Type B pancreatic cell (in vitro differentiated cells): ENCODE results near the gene P4HTM. TPM values are rescaled to one million over a fixed set of nuclear protein-coding genes. Genes with fewer than 3 reads are reported as not detected.

Experiments
- DNase-seq: peaks from one replicate; pipeline ENCODE4 v3.0.0; 2021; ENCODE audit warnings: mixed read lengths; ENCODE audit not compliant: unreplicated experiment; ENCODE audit errors: extremely low spot score
- H3K27ac Mint-ChIP-seq: 2 replicates; pipeline ENCODE4 v1.8.0; 2021; ENCODE audit warnings: mild to moderate bottlenecking, mixed read lengths
- H3K27me3 Mint-ChIP-seq: 2 replicates; pipeline ENCODE4 v1.8.0; 2021; ENCODE audit warnings: mixed read lengths
- H3K36me3 Mint-ChIP-seq: 2 replicates; pipeline ENCODE4 v1.8.0; 2021; ENCODE audit warnings: mixed read lengths
- H3K4me1 Mint-ChIP-seq: one replicate; pipeline ENCODE4 v1.8.0; 2021; ENCODE audit warnings: mixed read lengths; ENCODE audit not compliant: unreplicated experiment
- H3K4me3 Mint-ChIP-seq: 2 replicates; pipeline ENCODE4 v1.8.0; 2021; ENCODE audit warnings: mild to moderate bottlenecking, mixed read lengths
- H3K9me3 Mint-ChIP-seq: 2 replicates; pipeline ENCODE4 v1.8.0; 2021; ENCODE audit warnings: mixed read lengths
- long read RNA-seq: library from polyadenylated mRNA; unstranded; transcript quantifications from one replicate; pipeline ENCODE4 v2.0.0, GENCODE V29; 2020
- total RNA-seq: library from RNA; stranded (reverse); gene quantifications from 2 replicates; pipeline ENCODE4 v1.2.1, GENCODE V29; 2021; ENCODE audit warnings: low replicate concordance
- TF ChIP-seq, protein P1 (sequence below): fragments of 200-600 bp; sonication (generic); conservative IDR thresholded peaks from 2 replicates; pipeline ENCODE4 v1.5.0; 2021; ENCODE audit warnings: antibody characterized with exemption, mild to moderate bottlenecking

Gene P4HTM, protein sequence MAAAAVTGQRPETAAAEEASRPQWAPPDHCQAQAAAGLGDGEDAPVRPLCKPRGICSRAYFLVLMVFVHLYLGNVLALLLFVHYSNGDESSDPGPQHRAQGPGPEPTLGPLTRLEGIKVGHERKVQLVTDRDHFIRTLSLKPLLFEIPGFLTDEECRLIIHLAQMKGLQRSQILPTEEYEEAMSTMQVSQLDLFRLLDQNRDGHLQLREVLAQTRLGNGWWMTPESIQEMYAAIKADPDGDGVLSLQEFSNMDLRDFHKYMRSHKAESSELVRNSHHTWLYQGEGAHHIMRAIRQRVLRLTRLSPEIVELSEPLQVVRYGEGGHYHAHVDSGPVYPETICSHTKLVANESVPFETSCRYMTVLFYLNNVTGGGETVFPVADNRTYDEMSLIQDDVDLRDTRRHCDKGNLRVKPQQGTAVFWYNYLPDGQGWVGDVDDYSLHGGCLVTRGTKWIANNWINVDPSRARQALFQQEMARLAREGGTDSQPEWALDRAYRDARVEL
- 47.4 and 54.8 TPM in 2 replicates for total RNA-seq
- long read RNA-seq, transcript P4HTM-202 (9 exons, 2,127 nt) = major isoform, 7 of 20 reads
- long read RNA-seq, partial matches to known transcripts = 6 of 20 reads
- long read RNA-seq, other reads (novel, unspliced or antisense) = 4 of 20 reads

DNA sequence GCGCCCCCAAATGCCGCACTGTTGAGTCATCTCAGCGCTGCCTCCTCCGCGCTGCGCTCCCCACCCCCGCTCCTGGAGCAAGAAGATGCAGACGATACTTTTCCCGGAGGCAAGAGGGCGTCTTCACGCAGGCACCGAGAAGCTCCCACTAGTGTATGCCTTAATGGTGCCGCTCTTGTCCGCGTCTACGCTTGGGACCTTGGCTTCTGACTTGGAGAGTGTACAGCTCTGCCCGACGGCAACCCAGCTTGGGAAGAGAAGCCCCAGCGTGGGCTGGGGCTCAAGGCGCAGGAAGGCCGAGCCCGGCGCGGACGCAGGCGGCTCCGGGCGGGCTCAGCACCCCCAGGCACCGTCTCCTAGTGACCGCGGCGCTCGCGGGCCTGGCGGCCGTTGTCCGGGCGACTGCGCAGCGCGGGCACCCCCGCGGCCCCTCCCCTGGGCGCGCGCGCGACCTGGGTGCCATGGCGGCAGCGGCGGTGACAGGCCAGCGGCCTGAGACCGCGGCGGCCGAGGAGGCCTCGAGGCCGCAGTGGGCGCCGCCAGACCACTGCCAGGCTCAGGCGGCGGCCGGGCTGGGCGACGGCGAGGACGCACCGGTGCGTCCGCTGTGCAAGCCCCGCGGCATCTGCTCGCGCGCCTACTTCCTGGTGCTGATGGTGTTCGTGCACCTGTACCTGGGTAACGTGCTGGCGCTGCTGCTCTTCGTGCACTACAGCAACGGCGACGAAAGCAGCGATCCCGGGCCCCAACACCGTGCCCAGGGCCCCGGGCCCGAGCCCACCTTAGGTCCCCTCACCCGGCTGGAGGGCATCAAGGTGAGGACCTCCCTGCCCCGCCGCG, at the start of gene P4HTM:
Gene P4HTM, plus strand, starts transcription at position 446 of the 840 bp plus-strand sequence. Its CDS starts 16 bp downstream, at position 462.
- Mint-ChIP-seq H3K4me1 (peaks cover 29% of the 10 kb centered on the region), H3K27ac (peak within 1 kb of the TSS; percentile 94), H3K4me3 (peak within 1 kb of the TSS; percentile 95), H3K9me3 (no peaks in the 10 kb centered on the region), H3K27me3 (no peaks in the 10 kb centered on the region), H3K36me3 (no peaks in the 10 kb centered on the region)
- DNase-seq = peak; percentile 83
- TF ChIP-seq, protein P1, sequence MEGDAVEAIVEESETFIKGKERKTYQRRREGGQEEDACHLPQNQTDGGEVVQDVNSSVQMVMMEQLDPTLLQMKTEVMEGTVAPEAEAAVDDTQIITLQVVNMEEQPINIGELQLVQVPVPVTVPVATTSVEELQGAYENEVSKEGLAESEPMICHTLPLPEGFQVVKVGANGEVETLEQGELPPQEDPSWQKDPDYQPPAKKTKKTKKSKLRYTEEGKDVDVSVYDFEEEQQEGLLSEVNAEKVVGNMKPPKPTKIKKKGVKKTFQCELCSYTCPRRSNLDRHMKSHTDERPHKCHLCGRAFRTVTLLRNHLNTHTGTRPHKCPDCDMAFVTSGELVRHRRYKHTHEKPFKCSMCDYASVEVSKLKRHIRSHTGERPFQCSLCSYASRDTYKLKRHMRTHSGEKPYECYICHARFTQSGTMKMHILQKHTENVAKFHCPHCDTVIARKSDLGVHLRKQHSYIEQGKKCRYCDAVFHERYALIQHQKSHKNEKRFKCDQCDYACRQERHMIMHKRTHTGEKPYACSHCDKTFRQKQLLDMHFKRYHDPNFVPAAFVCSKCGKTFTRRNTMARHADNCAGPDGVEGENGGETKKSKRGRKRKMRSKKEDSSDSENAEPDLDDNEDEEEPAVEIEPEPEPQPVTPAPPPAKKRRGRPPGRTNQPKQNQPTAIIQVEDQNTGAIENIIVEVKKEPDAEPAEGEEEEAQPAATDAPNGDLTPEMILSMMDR = peak; percentile 47

DNA sequence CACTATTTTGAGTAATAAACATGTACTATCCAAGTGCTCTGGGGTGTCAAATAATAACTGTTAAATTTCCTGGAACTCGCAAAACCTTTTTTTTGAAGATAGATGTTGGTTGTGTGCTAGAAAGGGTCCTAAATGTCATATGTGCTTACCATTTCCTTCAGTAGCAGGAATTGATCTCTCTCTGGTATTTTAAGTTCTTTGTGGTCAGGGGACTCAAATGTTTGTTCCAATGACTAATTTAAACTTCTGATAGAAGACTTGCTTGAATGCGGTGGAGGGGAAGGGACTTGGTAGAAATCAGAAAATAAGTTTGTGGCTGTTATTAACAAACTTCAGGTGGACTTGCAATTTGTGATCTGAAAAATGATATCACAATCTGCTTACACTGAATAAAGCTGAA, 44.6 kb upstream of the P4HTM start:
- TF ChIP-seq, protein P1 = no peak
- H3K27ac Mint-ChIP-seq = no peak overlapping the region
- no peaks in the 10 kb centered on the region for H3K27me3 Mint-ChIP-seq
- H3K4me1 Mint-ChIP-seq = peaks cover 3% of the 10 kb centered on the region
- peaks cover 16% of the 10 kb centered on the region for H3K36me3 Mint-ChIP-seq
- no peak overlapping the region for H3K4me3 Mint-ChIP-seq
- DNase-seq = no peak
- H3K9me3 Mint-ChIP-seq = no peaks in the 10 kb centered on the region

DNA sequence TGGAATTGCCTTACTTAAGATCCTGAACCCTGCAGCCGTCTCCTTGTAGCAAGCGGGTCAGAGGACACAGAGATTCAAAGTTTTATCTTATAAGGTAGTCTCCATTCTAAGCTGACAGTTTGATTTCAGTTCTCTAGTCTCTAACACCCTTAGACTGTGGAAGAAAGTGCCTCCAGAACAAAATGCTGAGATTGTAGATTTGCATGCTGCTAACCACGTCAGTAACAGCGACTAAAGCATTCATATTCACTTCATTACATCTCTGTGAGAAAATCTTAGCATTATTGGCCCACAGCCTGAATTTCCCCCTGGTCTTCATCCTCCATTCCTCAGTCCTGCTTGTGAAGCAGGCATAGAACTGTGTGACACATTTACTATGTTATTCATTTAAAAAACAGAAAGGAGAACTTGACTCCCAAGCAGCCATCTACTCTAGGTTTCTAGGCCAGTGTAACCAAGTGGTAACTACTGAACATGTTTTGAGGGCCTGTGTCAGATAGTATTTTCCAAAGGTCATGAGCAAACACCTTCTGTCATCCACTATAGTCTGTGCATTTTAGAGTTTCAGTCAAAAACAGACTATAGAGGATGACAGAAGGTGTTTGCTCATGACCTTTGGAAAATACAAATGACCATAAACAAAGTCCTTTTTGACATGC, 44.0 kb upstream of the P4HTM start:
- DNase-seq = no peak
- TF ChIP-seq, protein P1 = no peak
- Mint-ChIP-seq H3K9me3 (no peaks in the 10 kb centered on the region), H3K4me1 (peaks cover 3% of the 10 kb centered on the region), H3K27ac (peak overlapping the region; percentile 54), H3K4me3 (peak overlapping the region; percentile 8), H3K27me3 (no peaks in the 10 kb centered on the region), H3K36me3 (peaks cover 16% of the 10 kb centered on the region)

DNA sequence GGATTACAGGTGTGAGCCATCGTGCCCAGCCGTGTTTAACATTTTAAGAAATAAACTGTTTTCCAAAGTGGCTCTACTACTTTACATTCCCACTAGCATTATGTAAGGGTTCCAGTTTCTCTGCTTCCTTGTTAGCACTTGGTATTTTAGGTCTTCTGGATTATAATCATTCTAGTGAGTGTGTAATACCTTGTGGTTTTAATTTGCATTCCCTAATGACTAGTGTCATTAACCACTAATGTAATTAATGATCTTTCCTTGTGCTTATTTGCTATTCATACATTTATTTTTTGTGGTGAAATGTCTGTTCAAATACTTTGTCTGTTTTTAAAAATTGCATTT, 40.7 kb upstream of the P4HTM start:
- no peak for DNase-seq
- Mint-ChIP-seq H3K27me3 (no peaks in the 10 kb centered on the region), H3K9me3 (no peaks in the 10 kb centered on the region), H3K4me3 (no peak overlapping the region), H3K27ac (no peak overlapping the region), H3K36me3 (peaks cover 16% of the 10 kb centered on the region), H3K4me1 (peaks cover 3% of the 10 kb centered on the region)
- TF ChIP-seq, protein P1 = no peak

DNA sequence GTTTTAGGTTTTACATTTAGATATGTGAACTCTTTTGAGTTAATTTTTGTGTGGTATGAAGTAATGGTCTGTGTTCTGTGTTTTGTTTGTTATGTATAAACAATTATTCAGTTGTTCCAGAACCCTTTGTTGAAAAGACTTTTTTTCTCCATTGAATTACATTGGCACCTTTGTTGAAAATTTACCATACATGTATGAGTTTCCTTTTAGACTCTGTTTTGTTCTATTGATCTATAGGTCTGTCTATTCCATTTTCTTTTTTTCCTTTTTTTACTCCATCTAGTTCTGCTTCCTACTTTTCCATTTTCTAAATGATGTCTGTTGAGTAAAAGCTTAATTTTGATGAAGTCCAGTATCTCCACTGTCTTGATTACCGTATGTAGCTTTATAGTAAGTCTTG, 40.0 kb upstream of the P4HTM start:
- Mint-ChIP-seq H3K4me3 (no peak overlapping the region), H3K36me3 (peaks cover 16% of the 10 kb centered on the region), H3K4me1 (peaks cover 3% of the 10 kb centered on the region), H3K27me3 (no peaks in the 10 kb centered on the region), H3K27ac (no peak overlapping the region), H3K9me3 (no peaks in the 10 kb centered on the region)
- DNase-seq = no peak
- TF ChIP-seq, protein P1 = no peak
